PC-9 (cell line): ENCODE data around the gene LETM1. TPM values are rescaled to one million over a fixed set of nuclear protein-coding genes. Genes with fewer than 3 reads are reported as not detected.

Experiments
- BruUV-seq: library from RNA; stranded (reverse); fragments of 400-500 nt; replicated peaks from 2 replicates; lab custom pipeline; 2021; lab: Mats Ljungman, UMichigan
- CTCF ChIA-PET: fragments of 300-600 bp; sonication (Branson Sonifier 250); formaldehyde crosslinking; loops from one replicate; lab custom pipeline; 2022; ENCODE audit warnings: antibody characterized with exemption; lab: Charles Lee
- POLR2A ChIA-PET: fragments of 300-600 bp; sonication (Branson Sonifier 250); formaldehyde crosslinking; loops from one replicate; lab custom pipeline; 2022; ENCODE audit warnings: antibody characterized with exemption; ENCODE audit not compliant: unreplicated experiment; lab: Charles Lee
- DNase-seq, 2 experiments: peaks; one replicate each; pipeline versions ENCODE4 v3.0.0 to v3.0.0-alpha.2; 2015 to 2022; ENCODE audit warnings: mixed read lengths in 1 of 2
- H2AFZ ChIP-seq: fragments of 200-600 bp; sonication (generic); 2 replicates; pipeline ENCODE4 v1.8.1; 2017; ENCODE audit warnings: antibody characterized with exemption
- H3F3A ChIP-seq: fragments of 200-600 bp; sonication (generic); 2 replicates; pipeline ENCODE4 v1.8.1; 2017; ENCODE audit warnings: antibody characterized with exemption, mild to moderate bottlenecking, low read depth; ENCODE audit not compliant: insufficient read depth
- H3K27ac ChIP-seq: fragments of 200-600 bp; sonication (generic); 2 replicates; pipeline ENCODE4 v1.6.1; 2016; ENCODE audit warnings: mixed run types
- H3K27me3 ChIP-seq: fragments of 200-600 bp; sonication (generic); 2 replicates; pipeline ENCODE4 v1.6.1; 2016; ENCODE audit warnings: low read depth, mixed run types; ENCODE audit not compliant: insufficient read depth
- H3K36me3 ChIP-seq: fragments of 200-600 bp; sonication (generic); 2 replicates; pipeline ENCODE4 v1.6.1; 2016; ENCODE audit warnings: low read depth, mixed run types
- H3K4me1 ChIP-seq: fragments of 200-600 bp; sonication (generic); replicated peaks from 2 replicates; pipeline ENCODE4 v1.6.1; 2016; ENCODE audit warnings: mixed run types; ENCODE audit not compliant: insufficient read depth
- H3K4me2 ChIP-seq: fragments of 200-600 bp; sonication (generic); 2 replicates; pipeline ENCODE4 v1.6.1; 2017; ENCODE audit warnings: mixed run types
- H3K4me3 ChIP-seq: fragments of 200-600 bp; sonication (generic); 2 replicates; pipeline ENCODE4 v1.6.1; 2016; ENCODE audit warnings: mixed run types
- H3K79me2 ChIP-seq: fragments of 200-600 bp; sonication (generic); 2 replicates; pipeline ENCODE4 v1.6.1; 2017; ENCODE audit warnings: low read depth, mixed run types
- H3K9me2 ChIP-seq: fragments of 200-600 bp; sonication (generic); 2 replicates; pipeline ENCODE4 v1.8.1; 2017; ENCODE audit warnings: mild to moderate bottlenecking; ENCODE audit not compliant: insufficient read depth
- H3K9me3 ChIP-seq: fragments of 200-600 bp; sonication (generic); 2 replicates; pipeline ENCODE4 v1.8.1; 2016; ENCODE audit warnings: low read depth; ENCODE audit not compliant: insufficient read depth
- H4K20me1 ChIP-seq: fragments of 200-600 bp; sonication (generic); 2 replicates; pipeline ENCODE4 v1.8.1; 2017; ENCODE audit not compliant: insufficient read depth
- CTCF ChIP-seq: fragments of 200-600 bp; sonication (generic); conservative IDR thresholded peaks from 2 replicates; pipeline ENCODE4 v1.6.1; 2017; ENCODE audit warnings: mixed run types, antibody characterized with exemption, mild to moderate bottlenecking, moderate library complexity
- EZH2 ChIP-seq: fragments of 200-600 bp; sonication (generic); IDR thresholded peaks from 2 replicates; pipeline ENCODE4 v1.8.0; 2017; ENCODE audit warnings: antibody characterized with exemption, low read depth
- intact Hi-C: fragments of 100-400 bp; cut with micrococcal nuclease; formaldehyde crosslinking; loops from one replicate; pipeline ENCODE4 v1.10.0; 2022; ENCODE audit not compliant: unreplicated experiment
- total RNA-seq: library from RNA; stranded (reverse); gene quantifications from 2 replicates; pipeline ENCODE4 v1.2.3, GENCODE V29; 2021

The LETM1 gene
- total RNA-seq, 1 experiment from 2014 or later, result 44.5 TPM

- Histone ChIP-seq H3K4me1 (no peaks in the 10 kb centered on the region), H3K27ac (no peak overlapping the region), H3K27me3 (no peaks in the 10 kb centered on the region), H4K20me1 (no peaks in the 10 kb centered on the region), H3K9me3 (no peaks in the 10 kb centered on the region), H3K4me3 (no peak overlapping the region), H2AFZ (no peak overlapping the region), H3K36me3 (no peaks in the 10 kb centered on the region), H3F3A (peaks cover 16% of the 10 kb centered on the region; the same call in 1 of the 2 replicates), H3K79me2 (no peaks in the 10 kb centered on the region), H3K4me2 (no peak overlapping the region), H3K9me2 (no peaks in the 10 kb centered on the region)
- BruUV-seq, result no TSS peak
- intact Hi-C loops, result no loop called here
- DNase-seq, result no peak
- ChIA-PET CTCF (interaction anchor here (0.5 kb wide), 1 partner anchor 115 kb away, joined by 4 read pairs; no protein-coding TSS in a partner anchor), POLR2A (no interaction called here)
- TF ChIP-seq CTCF (no peak), EZH2 (no peak)
These were observed 7.5 kb upstream of the LETM1 start for GRCh38 chr4:1863297-1864033.

- POLR2A ChIA-PET, result no interaction called here
- H3K4me1 ChIP-seq, result no peaks in the 10 kb centered on the region
- CTCF ChIA-PET, result no interaction called here
- intact Hi-C loops, result no loop called here
- no peaks in the 10 kb centered on the region for H3K36me3 ChIP-seq
- H3K79me2 ChIP-seq, result peaks cover 2% of the 10 kb centered on the region; the same call in 1 of the 2 replicates
- no peak overlapping the region for H3K4me3 ChIP-seq
- H3K9me3 ChIP-seq, result no peaks in the 10 kb centered on the region
- peaks cover 12% of the 10 kb centered on the region; the same call in 1 of the 2 replicates for H3F3A ChIP-seq
- no peaks in the 10 kb centered on the region for H3K9me2 ChIP-seq
- H3K4me2 ChIP-seq, result no peak overlapping the region
- H4K20me1 ChIP-seq, result no peaks in the 10 kb centered on the region
- H2AFZ ChIP-seq, result no peak overlapping the region
- no peak for DNase-seq
- no peaks in the 10 kb centered on the region for H3K27me3 ChIP-seq
- BruUV-seq, result no TSS peak
- TF ChIP-seq CTCF, result no peak
- no peak overlapping the region for H3K27ac ChIP-seq
These were observed 7.0 kb upstream of the LETM1 start for GRCh38 chr4:1862961-1863296.

- Histone ChIP-seq H2AFZ (no peak overlapping the region), H3K9me2 (no peaks in the 10 kb centered on the region), H3K27me3 (no peaks in the 10 kb centered on the region), H3K4me2 (no peak overlapping the region), H3K9me3 (no peaks in the 10 kb centered on the region), H3K4me1 (peaks cover 5% of the 10 kb centered on the region; the same call in 1 of the 2 replicates), H3K27ac (no peak overlapping the region), H4K20me1 (peaks cover 4% of the 10 kb centered on the region; the same call in 1 of the 2 replicates), H3K4me3 (no peak overlapping the region), H3K79me2 (peaks cover 7% of the 10 kb centered on the region), H3F3A (peaks cover 9% of the 10 kb centered on the region; the same call in 1 of the 2 replicates), H3K36me3 (no peaks in the 10 kb centered on the region)
- no peak for TF ChIP-seq EZH2
- TF ChIP-seq CTCF, result no peak
- POLR2A ChIA-PET, result no interaction called here
- CTCF ChIA-PET, result no interaction called here
- intact Hi-C loops, result no loop called here
- no TSS peak for BruUV-seq
- no peak for DNase-seq
These were observed 6.3 kb upstream of the LETM1 start for GRCh38 chr4:1862055-1862911.
